Measurements from ENCODE around the gene LIME1. TPM values are rescaled to one million over a fixed set of nuclear protein-coding genes. Genes with fewer than 3 reads are reported as not detected.

Gene LIME1
- total RNA-seq, 2 experiments from 2014 or later = 75.6 to 76.4 TPM

DNA sequence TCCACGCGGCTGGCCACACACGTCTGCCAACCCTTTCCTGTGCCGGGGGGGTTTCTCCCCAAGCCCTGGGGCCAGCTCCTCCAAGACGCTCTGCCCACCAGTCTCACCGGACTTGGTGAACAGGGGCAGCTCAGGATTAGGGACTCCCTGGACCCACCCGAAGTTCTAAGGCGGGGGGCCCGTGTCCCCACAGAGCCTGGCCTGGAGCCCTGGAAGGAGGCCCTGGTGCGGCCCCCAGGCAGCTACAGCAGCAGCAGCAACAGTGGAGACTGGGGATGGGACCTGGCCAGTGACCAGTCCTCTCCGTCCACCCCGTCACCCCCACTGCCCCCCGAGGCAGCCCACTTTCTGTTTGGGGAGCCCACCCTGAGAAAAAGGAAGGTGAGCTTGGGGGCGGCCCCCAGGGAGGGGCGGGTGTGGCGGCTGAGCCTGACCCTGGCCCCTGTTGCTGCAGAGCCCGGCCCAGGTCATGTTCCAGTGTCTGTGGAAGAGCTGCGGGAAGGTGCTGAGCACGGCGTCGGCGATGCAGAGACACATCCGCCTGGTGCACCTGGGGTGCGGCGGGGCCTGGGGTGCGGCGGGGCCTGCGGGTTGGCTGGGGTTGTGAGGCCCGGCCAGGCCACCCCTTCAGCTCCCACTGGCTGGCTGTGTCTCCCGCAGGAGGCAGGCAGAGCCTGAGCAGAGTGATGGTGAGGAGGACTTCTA is 5.4 kb downstream of the LIME1 start:
- POLR2A ChIA-PET = no interaction called here
- H3K9me2 ChIP-seq (ENCODE audit: insufficient read depth, low read length) = no peaks in the 10 kb centered on the region
- no peak overlapping the region for H3K4me2 ChIP-seq (ENCODE audit: low read length)
- H2AFZ ChIP-seq (ENCODE audit: low read length) = no peak overlapping the region
- peaks cover 39% of the 10 kb centered on the region for H3K4me1 ChIP-seq (ENCODE audit: insufficient read depth, low read length, poor library complexity, severe bottlenecking)
- DNase-seq (ENCODE audit: low spot score) = no peak
- no peak for TF ChIP-seq EZH2phosphoT487 (IDR thresholded peaks at IDR 0.05; ENCODE audit: borderline replicate concordance, low read depth, low read length)
- TF ChIP-seq, protein P1, sequence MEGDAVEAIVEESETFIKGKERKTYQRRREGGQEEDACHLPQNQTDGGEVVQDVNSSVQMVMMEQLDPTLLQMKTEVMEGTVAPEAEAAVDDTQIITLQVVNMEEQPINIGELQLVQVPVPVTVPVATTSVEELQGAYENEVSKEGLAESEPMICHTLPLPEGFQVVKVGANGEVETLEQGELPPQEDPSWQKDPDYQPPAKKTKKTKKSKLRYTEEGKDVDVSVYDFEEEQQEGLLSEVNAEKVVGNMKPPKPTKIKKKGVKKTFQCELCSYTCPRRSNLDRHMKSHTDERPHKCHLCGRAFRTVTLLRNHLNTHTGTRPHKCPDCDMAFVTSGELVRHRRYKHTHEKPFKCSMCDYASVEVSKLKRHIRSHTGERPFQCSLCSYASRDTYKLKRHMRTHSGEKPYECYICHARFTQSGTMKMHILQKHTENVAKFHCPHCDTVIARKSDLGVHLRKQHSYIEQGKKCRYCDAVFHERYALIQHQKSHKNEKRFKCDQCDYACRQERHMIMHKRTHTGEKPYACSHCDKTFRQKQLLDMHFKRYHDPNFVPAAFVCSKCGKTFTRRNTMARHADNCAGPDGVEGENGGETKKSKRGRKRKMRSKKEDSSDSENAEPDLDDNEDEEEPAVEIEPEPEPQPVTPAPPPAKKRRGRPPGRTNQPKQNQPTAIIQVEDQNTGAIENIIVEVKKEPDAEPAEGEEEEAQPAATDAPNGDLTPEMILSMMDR (conservative IDR thresholded peaks at IDR 0.05; ENCODE audit: low read length) = no peak
- CTCF ChIA-PET (ENCODE audit: unreplicated experiment) = interaction anchor here (0.6 to 1.2 kb wide), 2 partner anchors 34 to 1097 kb away, joined by 3 read pairs; partner anchors contain the start of genes ARFRP1 and ZGPAT
- no peak overlapping the region for H3K4me3 ChIP-seq (ENCODE audit: low read depth, low read length, poor library complexity, severe bottlenecking)
- H3K79me2 ChIP-seq (ENCODE audit: insufficient read depth, low read depth, low read length) = no peaks in the 10 kb centered on the region
- no peaks in the 10 kb centered on the region for H3K9me3 ChIP-seq (ENCODE audit: low read length)
- H3K27ac ChIP-seq (ENCODE audit: low read depth, low read length, poor library complexity, severe bottlenecking) = no peak overlapping the region
- H3K36me3 ChIP-seq (ENCODE audit: insufficient read depth, low read length) = peaks cover 41% of the 10 kb centered on the region
- intact Hi-C loops (cut with micrococcal nuclease; ENCODE audit: unreplicated experiment) = no loop called here
- BruUV-seq (replicated peaks) = no TSS peak
- no peaks in the 10 kb centered on the region for H4K20me1 ChIP-seq (ENCODE audit: insufficient read depth, low read length)

DNA sequence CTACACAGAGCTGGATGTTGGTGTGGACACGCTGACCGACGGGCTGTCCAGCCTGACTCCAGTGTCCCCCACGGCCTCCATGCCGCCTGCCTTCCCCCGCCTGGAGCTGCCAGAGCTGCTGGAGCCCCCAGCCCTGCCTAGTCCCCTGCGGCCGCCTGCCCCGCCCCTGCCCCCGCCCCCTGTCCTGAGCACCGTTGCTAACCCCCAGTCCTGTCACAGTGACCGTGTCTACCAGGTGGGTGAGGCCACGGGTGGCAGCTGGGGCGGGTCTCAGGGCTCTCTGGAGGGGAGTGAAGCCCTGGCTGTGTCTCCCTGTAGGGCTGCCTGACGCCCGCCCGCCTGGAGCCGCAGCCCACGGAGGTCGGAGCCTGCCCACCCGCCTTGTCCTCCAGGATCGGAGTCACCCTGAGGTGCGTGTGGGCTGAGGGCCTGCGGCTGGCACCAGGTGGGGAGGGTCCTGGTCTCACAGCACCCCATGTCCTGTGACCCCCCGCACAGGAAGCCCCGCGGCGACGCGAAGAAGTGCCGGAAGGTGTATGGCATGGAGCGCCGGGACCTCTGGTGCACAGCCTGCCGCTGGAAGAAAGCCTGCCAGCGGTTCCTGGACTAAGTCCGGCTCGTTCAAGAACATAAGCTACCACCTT is 6.0 kb downstream of the LIME1 start:
- TF ChIP-seq, protein P1 (conservative IDR thresholded peaks at IDR 0.05; ENCODE audit: low read length) = no peak
- no peak for TF ChIP-seq EZH2phosphoT487 (IDR thresholded peaks at IDR 0.05; ENCODE audit: borderline replicate concordance, low read depth, low read length)
- Histone ChIP-seq H3K9me3 (ENCODE audit: low read length) (no peaks in the 10 kb centered on the region), H3K36me3 (ENCODE audit: insufficient read depth, low read length) (peaks cover 39% of the 10 kb centered on the region), H2AFZ (ENCODE audit: low read length) (no peak overlapping the region), H3K4me3 (ENCODE audit: low read depth, low read length, poor library complexity, severe bottlenecking) (no peak overlapping the region), H4K20me1 (ENCODE audit: insufficient read depth, low read length) (no peaks in the 10 kb centered on the region), H3K27ac (ENCODE audit: low read depth, low read length, poor library complexity, severe bottlenecking) (no peak overlapping the region), H3K9me2 (ENCODE audit: insufficient read depth, low read length) (no peaks in the 10 kb centered on the region), H3K4me2 (ENCODE audit: low read length) (no peak overlapping the region), H3K4me1 (ENCODE audit: insufficient read depth, low read length, poor library complexity, severe bottlenecking) (peaks cover 37% of the 10 kb centered on the region), H3K79me2 (ENCODE audit: insufficient read depth, low read depth, low read length) (no peaks in the 10 kb centered on the region)
- ChIA-PET POLR2A (no interaction called here), CTCF (ENCODE audit: unreplicated experiment) (interaction anchor here (0.6 kb wide), 1 partner anchor 1098 kb away, joined by 3 read pairs; no protein-coding TSS in a partner anchor)
- DNase-seq (ENCODE audit: low spot score) = no peak
- intact Hi-C loops (cut with micrococcal nuclease; ENCODE audit: unreplicated experiment) = no loop called here
- BruUV-seq (replicated peaks) = no TSS peak

Measured in OCI-LY7 (cell line).